Middle frontal gyrus (tissue), 1 donor: ENCODE data around the gene PHYHIPL.
"Not testable (repeated sequence)": the region's sequence is repeated elsewhere in the genome, so short reads cannot be mapped to it uniquely, and the experiment has no call there.

Experiments
- DNase-seq: peaks from one replicate; pipeline ENCODE4 v3.0.0-alpha.2; 2015; ENCODE audit warnings: low spot score; ENCODE audit errors: extremely low spot score

The PHYHIPL gene

DNA sequence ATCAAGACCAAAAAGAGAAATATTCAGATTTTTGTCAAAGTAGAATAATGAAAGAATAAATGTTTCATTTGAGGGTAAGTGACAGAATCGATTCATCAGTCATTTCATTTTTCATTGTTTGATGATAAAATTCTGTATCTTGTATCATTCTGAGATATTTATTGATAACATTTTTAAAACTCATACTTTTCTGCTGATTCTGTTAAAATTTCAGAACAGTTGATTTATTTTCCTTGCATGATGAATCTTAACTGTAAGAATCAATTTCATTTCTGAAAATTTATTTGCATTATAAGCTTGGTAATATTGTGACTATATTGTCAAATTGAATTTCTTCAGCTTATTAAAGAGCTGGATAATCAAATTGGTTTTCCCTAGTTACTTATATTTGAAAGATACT is 13.9 kb downstream of the PHYHIPL start:
- no peak for DNase-seq

GRCh38 chr10:59206204-59206720 is 29.8 kb downstream of the PHYHIPL start:
- no peak for DNase-seq

- DNase-seq = no peak
Measured at GRCh38 chr10:59212301-59212798, 35.9 kb downstream of the PHYHIPL start.

GRCh38 chr10:59214160-59214559 is 37.7 kb downstream of the PHYHIPL start:
- no peak for DNase-seq

GRCh38 chr10:59216178-59216869 is 39.9 kb downstream of the PHYHIPL start:
- DNase-seq = no peak

- DNase-seq = no peak
Measured at GRCh38 chr10:59222788-59223187, 46.3 kb downstream of the PHYHIPL start.

DNA sequence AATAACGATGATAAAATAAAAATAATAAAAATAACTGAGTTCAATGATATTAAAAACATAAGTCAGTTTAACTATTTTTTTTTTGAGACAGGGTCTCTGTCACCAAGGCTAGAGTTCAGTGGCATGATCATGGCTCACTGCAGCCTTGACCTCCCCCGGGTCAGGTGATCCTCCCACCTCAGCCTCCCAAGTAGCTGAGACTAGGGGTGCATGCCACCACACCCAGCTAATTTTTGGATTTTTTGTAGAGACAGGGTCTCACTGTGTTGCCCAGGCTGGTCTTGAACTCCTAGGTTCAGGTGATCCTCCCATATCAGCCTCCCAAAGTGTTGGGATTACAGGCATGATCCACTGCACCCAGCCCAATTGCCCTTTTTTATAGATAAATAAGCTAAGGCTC is 47.2 kb downstream of the PHYHIPL start:
- DNase-seq = not testable (repeated sequence)

GRCh38 chr10:59225211-59225610 is 48.8 kb downstream of the PHYHIPL start:
- no peak for DNase-seq

- no peak for DNase-seq
Measured at GRCh38 chr10:59227136-59227673, 50.8 kb downstream of the PHYHIPL start.

- no peak for DNase-seq
Measured at GRCh38 chr10:59229441-59229840, 53.0 kb downstream of the PHYHIPL start.

- no peak for DNase-seq
Measured at GRCh38 chr10:59234194-59234593, 57.8 kb downstream of the PHYHIPL start.

DNA sequence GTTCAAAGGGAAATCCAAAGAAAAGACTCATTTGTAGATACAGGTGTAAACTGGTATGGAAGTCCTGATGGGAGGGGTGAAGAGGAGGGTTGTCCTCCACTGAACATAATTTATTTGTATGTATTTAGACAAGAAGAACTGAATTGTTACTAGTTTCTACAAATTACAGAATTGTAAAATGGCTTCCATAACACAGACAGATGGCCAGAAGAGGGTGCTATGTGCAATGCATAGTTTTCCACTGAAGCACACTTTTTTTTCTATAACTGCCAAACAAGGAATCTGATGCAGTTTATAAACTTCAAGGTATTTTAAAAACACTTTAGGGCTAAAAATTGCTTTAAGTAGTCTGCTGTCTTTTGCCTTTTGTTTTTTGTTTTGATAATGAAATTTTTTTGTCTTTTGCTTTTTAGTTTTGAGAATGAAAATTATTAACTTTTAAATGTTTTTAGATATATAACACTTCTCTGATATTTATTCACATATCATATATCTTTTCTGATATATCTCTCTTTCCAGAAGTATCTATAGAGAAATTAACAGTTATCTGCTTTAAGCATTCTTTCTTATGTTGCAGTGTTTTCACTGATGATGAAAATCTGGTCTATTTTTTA is 58.5 kb downstream of the PHYHIPL start:
- no peak for DNase-seq

DNA sequence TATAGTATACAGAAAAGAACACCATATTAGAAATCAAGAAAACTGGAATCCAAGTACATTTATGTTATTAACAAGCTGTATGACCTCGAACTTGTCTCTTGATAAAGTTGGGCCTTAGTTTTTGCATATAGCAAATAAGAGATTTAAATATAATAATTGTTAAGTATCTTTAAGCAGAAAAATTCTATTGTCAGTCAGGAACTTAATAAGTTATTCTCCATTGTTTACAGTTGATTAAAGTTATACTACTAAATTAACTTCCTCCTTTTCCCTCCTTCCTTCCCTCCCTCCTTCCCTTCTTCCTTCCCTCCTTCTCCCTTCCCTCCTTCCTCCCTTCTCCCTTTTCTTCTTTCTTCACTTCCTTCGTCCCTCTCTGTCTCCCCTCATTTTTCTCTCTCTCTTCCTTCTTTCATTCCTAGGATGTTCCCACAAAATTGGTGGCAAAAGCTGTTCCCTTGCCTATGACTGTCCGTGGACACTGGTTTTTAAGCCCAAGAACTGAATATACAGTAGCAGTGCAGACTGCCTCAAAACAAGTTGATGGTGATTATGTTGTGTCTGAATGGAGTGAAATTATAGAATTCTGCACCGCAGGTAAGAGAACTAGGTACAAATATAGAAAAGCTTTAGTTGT is 59.7 kb downstream of the PHYHIPL start:
- no peak for DNase-seq

- DNase-seq = no peak
Measured at GRCh38 chr10:59237775-59238174, 61.3 kb downstream of the PHYHIPL start.

DNA sequence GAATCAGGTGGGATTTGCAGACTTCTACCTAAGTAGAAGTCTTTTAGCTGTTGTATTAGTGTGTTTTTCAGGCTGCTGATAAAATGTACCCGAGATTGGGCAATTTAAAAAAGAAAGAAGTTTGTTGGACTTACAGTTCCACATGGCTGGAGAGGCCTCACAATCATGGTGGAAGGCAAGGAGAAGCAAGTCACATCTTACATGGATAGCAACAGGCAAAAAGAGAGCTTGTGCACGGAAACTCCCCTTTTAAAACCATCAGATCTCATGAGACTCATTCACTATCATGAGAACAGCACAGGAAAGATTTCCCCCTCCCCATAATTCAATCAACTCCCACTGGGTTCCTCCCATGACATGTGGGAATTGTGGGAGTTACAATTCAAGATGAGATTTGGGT is 62.7 kb downstream of the PHYHIPL start:
- not testable (repeated sequence) for DNase-seq

GRCh38 chr10:59240582-59241183 is 64.2 kb downstream of the PHYHIPL start:
- DNase-seq = no peak

- DNase-seq = no peak
Measured at GRCh38 chr10:59242057-59242456, 65.6 kb downstream of the PHYHIPL start.

GRCh38 chr10:59242991-59243390 is 66.5 kb downstream of the PHYHIPL start:
- DNase-seq = no peak

DNA sequence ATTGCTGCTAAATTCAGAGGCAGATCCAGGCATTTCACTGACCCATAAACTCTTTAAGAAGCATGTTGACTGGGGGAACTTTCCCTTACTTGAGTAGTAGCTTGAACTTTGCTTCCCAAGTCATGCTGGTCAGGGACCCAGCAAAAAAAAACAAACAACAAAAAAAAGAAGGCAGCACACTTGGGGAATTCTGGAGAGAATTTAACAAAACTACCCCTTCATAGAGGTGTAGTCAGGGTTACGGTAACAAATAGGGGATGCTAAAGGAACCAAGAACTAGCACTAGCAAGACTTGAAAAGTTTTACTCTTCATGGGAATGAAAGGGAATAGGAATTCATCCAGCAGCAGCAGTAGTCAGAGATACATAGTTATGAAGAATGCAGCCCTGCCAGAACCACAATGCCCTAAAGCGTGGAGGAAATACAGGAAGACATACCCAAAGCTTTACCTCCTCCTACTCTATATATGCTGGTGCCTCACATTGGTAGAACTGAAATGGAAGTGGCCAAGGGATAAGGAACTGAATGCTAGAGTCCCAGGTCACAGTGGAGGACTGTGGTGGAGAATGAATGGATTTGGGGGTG is 67.3 kb downstream of the PHYHIPL start:
- no peak for DNase-seq

DNA sequence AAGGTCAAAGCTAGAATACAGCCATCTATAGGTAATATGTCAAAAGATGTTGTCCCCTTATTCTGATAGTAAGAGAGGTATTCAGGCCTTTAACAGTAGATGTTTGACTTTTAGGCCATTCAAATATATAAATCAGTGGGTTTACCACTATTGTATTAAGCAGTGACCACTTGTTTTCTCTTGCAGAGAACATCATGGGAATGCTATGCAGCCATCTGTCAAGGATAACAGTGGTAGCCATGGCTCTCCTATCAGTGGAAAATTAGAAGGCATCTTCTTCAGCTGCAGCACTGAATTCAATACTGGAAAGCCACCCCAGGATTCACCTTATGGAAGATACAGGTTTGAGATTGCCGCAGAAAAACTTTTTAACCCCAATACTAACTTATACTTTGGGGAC is 68.4 kb downstream of the PHYHIPL start:
- no peak for DNase-seq

- DNase-seq = no peak
Measured at GRCh38 chr10:59245686-59246085, 69.2 kb downstream of the PHYHIPL start.
